Nephron (organoid): ENCODE results near the gene TTC21A.
A peak's percentile ranks its signal among the peaks of the same experiment; 100 is the strongest.

ENCODE experiments used
- H3K27ac Mint-ChIP-seq, 3 experiments: 2 replicates each; pipeline ENCODE4 v1.8.0; 2020; ENCODE audit warnings: mixed read lengths in 3 of 3, mild to moderate bottlenecking in 2 of 3, moderate library complexity in 1 of 3
- H3K27me3 Mint-ChIP-seq: 2 replicates; pipeline ENCODE4 v1.8.0; 2021; ENCODE audit warnings: low read depth, mild to moderate bottlenecking, moderate library complexity, mixed read lengths
- H3K36me3 Mint-ChIP-seq: 2 replicates; pipeline ENCODE4 v1.8.0; 2020; ENCODE audit warnings: low read depth, mixed read lengths
- H3K4me1 Mint-ChIP-seq: 2 replicates; pipeline ENCODE4 v1.8.0; 2020; ENCODE audit warnings: mixed read lengths
- H3K4me3 Mint-ChIP-seq, 3 experiments: 2 replicates each; pipeline ENCODE4 v1.8.0; 2020; ENCODE audit warnings: mild to moderate bottlenecking in 3 of 3, mixed read lengths in 3 of 3, moderate library complexity in 2 of 3
- H3K9me3 Mint-ChIP-seq: 2 replicates; pipeline ENCODE4 v1.8.0; 2020; ENCODE audit warnings: mixed read lengths
- CTCF ChIP-seq, 3 experiments: fragments of 200-600 bp; sonication (generic); IDR thresholded peaks; one replicate each; pipeline ENCODE4 v1.5.0; 2021; ENCODE audit warnings: antibody characterized with exemption in 3 of 3; ENCODE audit not compliant: unreplicated experiment in 3 of 3

TTC21A gene

GRCh38 chr3:39133822-39134221 is 26.3 kb downstream of the TTC21A start:
- Mint-ChIP-seq H3K4me3 (no peak overlapping the region), H3K27me3 (no peaks in the 10 kb centered on the region), H3K36me3 (peaks cover 10% of the 10 kb centered on the region), H3K27ac (no peak overlapping the region), H3K4me1 (peaks cover 3% of the 10 kb centered on the region), H3K9me3 (no peaks in the 10 kb centered on the region)
- TF ChIP-seq CTCF (IDR thresholded peaks at IDR 0.05; ENCODE audit: unreplicated experiment in 3 of 3): no peak

DNA sequence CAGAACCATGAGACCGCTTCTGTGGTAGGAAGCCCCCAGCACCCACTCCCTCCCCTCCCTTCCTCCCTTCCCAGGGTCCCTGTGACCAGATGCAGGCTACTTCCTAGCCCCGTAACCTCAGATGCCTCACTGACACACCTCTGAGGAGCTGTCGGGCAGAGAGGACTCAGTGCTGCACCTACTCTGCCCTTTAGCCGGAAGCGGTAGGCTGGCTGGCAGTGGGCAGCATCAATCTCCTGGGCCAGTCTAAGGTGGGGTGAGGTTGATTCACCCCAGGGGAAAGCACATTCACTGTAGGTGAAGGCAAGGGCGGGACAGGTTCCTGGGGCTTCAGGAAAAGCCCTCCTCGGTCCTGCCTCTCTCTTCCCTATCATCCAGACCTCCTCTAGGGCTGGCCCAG is 26.8 kb downstream of the TTC21A start:
- peaks cover 10% of the 10 kb centered on the region for H3K36me3 Mint-ChIP-seq
- H3K4me3 Mint-ChIP-seq: no peak overlapping the region
- TF ChIP-seq CTCF (IDR thresholded peaks at IDR 0.05; ENCODE audit: unreplicated experiment in 3 of 3): no peak
- no peaks in the 10 kb centered on the region for H3K9me3 Mint-ChIP-seq
- peaks cover 8% of the 10 kb centered on the region for H3K4me1 Mint-ChIP-seq
- H3K27ac Mint-ChIP-seq: no peak overlapping the region
- no peaks in the 10 kb centered on the region for H3K27me3 Mint-ChIP-seq

DNA sequence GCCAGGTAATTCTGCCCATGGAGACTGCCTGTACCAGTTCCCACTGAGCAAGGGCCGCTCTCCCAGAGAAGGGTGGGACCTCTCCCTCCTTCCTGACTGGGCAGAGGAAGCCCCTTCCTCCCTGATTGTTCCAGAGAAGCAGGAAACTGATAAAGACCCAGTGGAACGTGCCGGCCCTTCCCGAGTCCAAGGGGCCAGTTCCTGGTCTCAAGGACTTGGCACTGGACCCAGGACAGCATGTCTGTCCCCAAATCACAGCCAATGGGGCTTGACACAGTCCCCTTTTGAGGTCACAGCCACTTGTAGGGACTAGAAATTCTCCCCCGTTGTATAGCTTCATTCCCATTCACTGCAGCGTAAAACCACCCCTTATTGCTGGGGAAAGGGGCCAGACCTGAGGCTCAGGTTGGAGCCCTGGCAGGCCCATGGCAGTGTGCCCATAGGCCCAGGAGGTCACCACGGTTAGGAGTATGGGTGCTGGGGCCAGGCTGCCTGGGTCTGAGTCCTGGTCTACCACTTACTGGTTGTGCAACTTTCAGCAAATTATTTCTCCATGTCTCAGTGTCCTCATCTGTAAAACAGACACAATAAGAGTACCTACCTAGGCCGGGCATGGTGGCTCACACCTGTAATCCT is 27.8 kb downstream of the TTC21A start:
- H3K36me3 Mint-ChIP-seq: peaks cover 10% of the 10 kb centered on the region
- H3K9me3 Mint-ChIP-seq: no peaks in the 10 kb centered on the region
- peaks cover 16% of the 10 kb centered on the region for H3K4me1 Mint-ChIP-seq
- no peak for TF ChIP-seq CTCF (IDR thresholded peaks at IDR 0.05; ENCODE audit: unreplicated experiment in 3 of 3)
- no peak overlapping the region for H3K27ac Mint-ChIP-seq
- H3K4me3 Mint-ChIP-seq: no peak overlapping the region
- H3K27me3 Mint-ChIP-seq: no peaks in the 10 kb centered on the region

GRCh38 chr3:39136533-39137434 is 29.3 kb downstream of the TTC21A start:
- H3K4me1 Mint-ChIP-seq: peaks cover 31% of the 10 kb centered on the region
- no peak for TF ChIP-seq CTCF (IDR thresholded peaks at IDR 0.05; ENCODE audit: unreplicated experiment in 3 of 3)
- H3K27me3 Mint-ChIP-seq: no peaks in the 10 kb centered on the region
- no peak overlapping the region for H3K4me3 Mint-ChIP-seq
- H3K36me3 Mint-ChIP-seq: peaks cover 19% of the 10 kb centered on the region
- H3K27ac Mint-ChIP-seq: no peak overlapping the region
- H3K9me3 Mint-ChIP-seq: no peaks in the 10 kb centered on the region

- Mint-ChIP-seq H3K27me3 (peaks cover 2% of the 10 kb centered on the region), H3K27ac (peak overlapping the region in 1 of 3 experiments; percentile 19), H3K4me3 (no peak overlapping the region), H3K4me1 (peaks cover 35% of the 10 kb centered on the region), H3K36me3 (peaks cover 22% of the 10 kb centered on the region), H3K9me3 (no peaks in the 10 kb centered on the region)
- no peak for TF ChIP-seq CTCF (IDR thresholded peaks at IDR 0.05; ENCODE audit: unreplicated experiment in 3 of 3)
Measured at GRCh38 chr3:39137435-39137936, 30.0 kb downstream of the TTC21A start.
